WERI-Rb-1 (cell line): ENCODE results near the gene ADGRL2.

ENCODE experiments used
- DNase-seq: peaks from one replicate; pipeline ENCODE4 v3.0.0-alpha.2; 2020
- H3K27ac ChIP-seq: fragments of 250-450 bp; sonication (Bioruptor Pico); 2 replicates; pipeline ENCODE4 v1.5.1; 2020; ENCODE audit warnings: mild to moderate bottlenecking, moderate library complexity
- H3K27me3 ChIP-seq: fragments of 250-450 bp; sonication (Bioruptor Pico); 2 replicates; pipeline ENCODE4 v1.5.1; 2021; ENCODE audit warnings: mild to moderate bottlenecking, low read depth, moderate library complexity; ENCODE audit not compliant: insufficient read depth, severe bottlenecking
- H3K36me3 ChIP-seq: fragments of 250-450 bp; sonication (Bioruptor Pico); 2 replicates; pipeline ENCODE4 v1.5.1; 2020; ENCODE audit warnings: mild to moderate bottlenecking, moderate library complexity
- H3K4me3 ChIP-seq: 2 replicates; pipeline ENCODE4 v1.5.1; 2011; ENCODE audit warnings: low read depth, mild to moderate bottlenecking, control low read depth, low read length
- H3K9me3 ChIP-seq: fragments of 250-450 bp; sonication (Bioruptor Pico); 2 replicates; pipeline ENCODE4 v1.5.1; 2021; ENCODE audit warnings: mild to moderate bottlenecking, moderate library complexity; ENCODE audit not compliant: severe bottlenecking
- CTCF ChIP-seq: IDR thresholded peaks from 2 replicates; pipeline ENCODE4 v1.5.1; 2011; ENCODE audit warnings: low read depth, mild to moderate bottlenecking, control low read depth, inconsistent platforms, low read length

Gene ADGRL2

GRCh38 chr1:81920886-81921285, 120.2 kb downstream of the ADGRL2 start:
- no peak for TF ChIP-seq CTCF
- Histone ChIP-seq H3K9me3 (no peaks in the 10 kb centered on the region), H3K27ac (no peak overlapping the region), H3K4me3 (no peak overlapping the region), H3K36me3 (peaks cover 4% of the 10 kb centered on the region), H3K27me3 (no peaks in the 10 kb centered on the region)
- DNase-seq: no peak

- no peak overlapping the region for H3K4me3 ChIP-seq
- no peak for TF ChIP-seq CTCF
- peaks cover 3% of the 10 kb centered on the region for H3K36me3 ChIP-seq
- no peak overlapping the region for H3K27ac ChIP-seq
- no peak for DNase-seq
- no peaks in the 10 kb centered on the region for H3K27me3 ChIP-seq
- H3K9me3 ChIP-seq: no peaks in the 10 kb centered on the region
These were observed 120.6 kb downstream of the ADGRL2 start for GRCh38 chr1:81921344-81921743.

- Histone ChIP-seq H3K27me3 (no peaks in the 10 kb centered on the region), H3K9me3 (no peaks in the 10 kb centered on the region), H3K4me3 (no peak overlapping the region), H3K36me3 (peaks cover 3% of the 10 kb centered on the region), H3K27ac (no peak overlapping the region)
- no peak for DNase-seq
- no peak for TF ChIP-seq CTCF
These were observed 121.2 kb downstream of the ADGRL2 start for GRCh38 chr1:81921851-81922462.

GRCh38 chr1:81922955-81923354, 122.2 kb downstream of the ADGRL2 start:
- no peak for DNase-seq
- H3K9me3 ChIP-seq: no peaks in the 10 kb centered on the region
- peaks cover 3% of the 10 kb centered on the region for H3K36me3 ChIP-seq
- no peak overlapping the region for H3K4me3 ChIP-seq
- TF ChIP-seq CTCF: no peak
- no peak overlapping the region for H3K27ac ChIP-seq
- H3K27me3 ChIP-seq: no peaks in the 10 kb centered on the region

GRCh38 chr1:81929106-81929505, 128.4 kb downstream of the ADGRL2 start:
- DNase-seq: no peak
- TF ChIP-seq CTCF: no peak
- no peaks in the 10 kb centered on the region for H3K27me3 ChIP-seq

GRCh38 chr1:81936853-81937252, 136.1 kb downstream of the ADGRL2 start:
- Histone ChIP-seq H3K9me3 (no peaks in the 10 kb centered on the region), H3K36me3 (peaks cover 16% of the 10 kb centered on the region), H3K27me3 (no peaks in the 10 kb centered on the region), H3K27ac (no peak overlapping the region), H3K4me3 (no peak overlapping the region)
- no peak for TF ChIP-seq CTCF
- DNase-seq: no peak

More at GRCh38 chr1:81929106-81929505, 128.4 kb downstream of the ADGRL2 start:
- H3K36me3 ChIP-seq: peaks cover 3% of the 10 kb centered on the region
- H3K9me3 ChIP-seq: no peaks in the 10 kb centered on the region
- no peak overlapping the region for H3K4me3 ChIP-seq
- no peak overlapping the region for H3K27ac ChIP-seq
